Loucy (cell line): Measurements from ENCODE around the gene SHISAL1.

Experiments used
- H2AFZ ChIP-seq: fragments of 200-600 bp; sonication (generic); 2 replicates; pipeline ENCODE4 v1.6.0; 2016; ENCODE audit warnings: antibody characterized with exemption, mild to moderate bottlenecking, low read length, moderate library complexity
- H3F3A ChIP-seq: fragments of 200-600 bp; 2 replicates; pipeline ENCODE4 v1.6.0; 2016; ENCODE audit warnings: antibody characterized with exemption, low read depth, mild to moderate bottlenecking
- H3K27me3 ChIP-seq: fragments of 200-600 bp; sonication (generic); 2 replicates; pipeline ENCODE4 v1.6.1; 2014; ENCODE audit warnings: low read length, mild to moderate bottlenecking; ENCODE audit not compliant: insufficient read depth, poor library complexity, severe bottlenecking
- H3K36me3 ChIP-seq: fragments of 200-600 bp; sonication (generic); 2 replicates; pipeline ENCODE4 v1.6.1; 2016; ENCODE audit warnings: low read length; ENCODE audit not compliant: insufficient read depth
- H3K4me1 ChIP-seq: fragments of 200-600 bp; sonication (generic); 2 replicates; pipeline ENCODE4 v1.5.1; 2014; ENCODE audit warnings: low read length, mild to moderate bottlenecking; ENCODE audit not compliant: insufficient read depth, poor library complexity, severe bottlenecking
- H3K4me2 ChIP-seq: fragments of 200-600 bp; sonication (generic); 2 replicates; pipeline ENCODE4 v1.6.0; 2014; ENCODE audit warnings: antibody characterized with exemption, low read length, low read depth, mild to moderate bottlenecking; ENCODE audit not compliant: poor library complexity, severe bottlenecking
- H3K4me3 ChIP-seq: fragments of 200-600 bp; sonication (generic); 2 replicates; pipeline ENCODE4 v1.5.1; 2014; ENCODE audit warnings: low read length, mild to moderate bottlenecking, mixed read lengths; ENCODE audit not compliant: poor library complexity, severe bottlenecking
- H3K79me2 ChIP-seq: fragments of 200-600 bp; sonication (generic); 2 replicates; pipeline ENCODE4 v1.6.1; 2014; ENCODE audit warnings: low read length; ENCODE audit not compliant: insufficient read depth
- H3K9ac ChIP-seq: fragments of 200-600 bp; sonication (generic); 2 replicates; pipeline ENCODE4 v1.6.0; 2014; ENCODE audit warnings: mild to moderate bottlenecking, low read depth, low read length, moderate library complexity; ENCODE audit not compliant: poor library complexity, severe bottlenecking
- H3K9me2 ChIP-seq: fragments of 200-600 bp; sonication (generic); replicated peaks from 2 replicates; pipeline ENCODE4 v1.6.1; 2016; ENCODE audit warnings: low read depth, low read length, mixed read lengths
- H3K9me3 ChIP-seq: fragments of 200-600 bp; sonication (generic); 2 replicates; pipeline ENCODE4 v1.6.1; 2014; ENCODE audit warnings: mild to moderate bottlenecking, antibody characterized with exemption, low read length, low read depth; ENCODE audit not compliant: insufficient read depth
- H4K20me1 ChIP-seq: fragments of 200-600 bp; sonication (generic); 2 replicates; pipeline ENCODE4 v1.6.0; 2014; ENCODE audit warnings: antibody characterized with exemption, low read length, mild to moderate bottlenecking; ENCODE audit not compliant: insufficient read depth, poor library complexity, severe bottlenecking
- EZH2phosphoT487 ChIP-seq: fragments of 200-600 bp; IDR thresholded peaks from 2 replicates; pipeline ENCODE4 v1.6.1; 2018; ENCODE audit warnings: antibody characterized with exemption, mild to moderate bottlenecking, moderate library complexity, borderline replicate concordance
- TF ChIP-seq, protein P1 (sequence below): fragments of 200-600 bp; sonication (generic); conservative IDR thresholded peaks from 2 replicates; pipeline ENCODE4 v1.5.1; 2014; ENCODE audit warnings: mild to moderate bottlenecking, antibody characterized with exemption, low read length

SHISAL1 gene

DNA sequence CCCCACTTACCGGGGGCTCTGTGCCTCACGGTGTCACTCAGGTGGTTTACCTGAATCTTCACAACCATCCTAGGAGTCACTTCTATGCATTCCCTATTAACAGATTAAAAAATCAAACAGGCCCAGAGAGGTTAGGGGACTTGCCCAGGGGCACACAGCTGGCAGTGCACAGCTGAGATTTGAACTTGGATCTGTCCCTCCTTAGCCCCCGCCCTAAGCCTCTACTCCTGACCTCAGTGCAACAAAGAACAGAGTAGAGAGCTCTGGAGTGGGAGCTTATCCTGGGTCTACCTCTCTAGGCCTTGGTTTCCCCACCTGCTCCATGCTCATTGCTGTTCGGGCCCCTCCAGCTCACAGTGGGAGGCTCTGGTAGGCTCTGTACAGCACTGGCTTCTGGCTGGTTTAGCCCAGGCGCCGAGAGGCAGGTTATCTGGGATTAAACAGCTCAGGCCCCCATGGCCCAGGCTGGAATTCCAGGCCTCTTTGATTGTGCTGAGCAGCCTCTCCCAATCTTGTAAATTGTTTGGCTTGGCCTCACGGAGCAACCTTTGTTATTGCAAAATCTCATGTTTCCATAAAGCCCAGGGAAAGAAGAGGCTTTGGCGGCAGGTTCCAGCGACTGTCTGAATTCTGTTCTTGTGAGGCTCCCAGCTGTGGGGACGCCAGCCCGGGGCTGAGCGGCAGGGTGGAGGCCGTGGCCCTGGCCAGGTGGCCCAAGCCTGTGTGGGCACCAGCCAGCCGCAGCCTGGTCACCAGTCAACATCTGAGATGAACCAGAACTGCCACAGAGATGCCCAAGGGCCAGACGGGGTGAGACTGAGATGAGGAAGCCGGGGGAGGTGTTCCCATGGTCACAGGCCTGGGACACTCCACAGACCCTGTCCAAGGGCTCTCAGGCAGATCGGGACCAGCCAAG is 28.9 kb upstream of the SHISAL1 start:
- Histone ChIP-seq H3K4me3 (no peak overlapping the region), H3K9ac (no peak overlapping the region), H2AFZ (no peak overlapping the region), H3K79me2 (no peaks in the 10 kb centered on the region), H3K36me3 (no peaks in the 10 kb centered on the region), H3K9me2 (no peaks in the 10 kb centered on the region), H3K27me3 (no peaks in the 10 kb centered on the region), H3F3A (no peaks in the 10 kb centered on the region), H4K20me1 (no peaks in the 10 kb centered on the region), H3K4me2 (no peak overlapping the region), H3K9me3 (no peaks in the 10 kb centered on the region), H3K4me1 (no peaks in the 10 kb centered on the region)
- TF ChIP-seq, protein P1, sequence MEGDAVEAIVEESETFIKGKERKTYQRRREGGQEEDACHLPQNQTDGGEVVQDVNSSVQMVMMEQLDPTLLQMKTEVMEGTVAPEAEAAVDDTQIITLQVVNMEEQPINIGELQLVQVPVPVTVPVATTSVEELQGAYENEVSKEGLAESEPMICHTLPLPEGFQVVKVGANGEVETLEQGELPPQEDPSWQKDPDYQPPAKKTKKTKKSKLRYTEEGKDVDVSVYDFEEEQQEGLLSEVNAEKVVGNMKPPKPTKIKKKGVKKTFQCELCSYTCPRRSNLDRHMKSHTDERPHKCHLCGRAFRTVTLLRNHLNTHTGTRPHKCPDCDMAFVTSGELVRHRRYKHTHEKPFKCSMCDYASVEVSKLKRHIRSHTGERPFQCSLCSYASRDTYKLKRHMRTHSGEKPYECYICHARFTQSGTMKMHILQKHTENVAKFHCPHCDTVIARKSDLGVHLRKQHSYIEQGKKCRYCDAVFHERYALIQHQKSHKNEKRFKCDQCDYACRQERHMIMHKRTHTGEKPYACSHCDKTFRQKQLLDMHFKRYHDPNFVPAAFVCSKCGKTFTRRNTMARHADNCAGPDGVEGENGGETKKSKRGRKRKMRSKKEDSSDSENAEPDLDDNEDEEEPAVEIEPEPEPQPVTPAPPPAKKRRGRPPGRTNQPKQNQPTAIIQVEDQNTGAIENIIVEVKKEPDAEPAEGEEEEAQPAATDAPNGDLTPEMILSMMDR: no peak
- TF ChIP-seq EZH2phosphoT487: no peak

GRCh38 chr22:44340271-44341239 is 27.8 kb upstream of the SHISAL1 start:
- Histone ChIP-seq H3K9me3 (no peaks in the 10 kb centered on the region), H3K9me2 (no peaks in the 10 kb centered on the region), H3K4me3 (no peak overlapping the region), H3K27me3 (no peaks in the 10 kb centered on the region), H2AFZ (no peak overlapping the region), H3K9ac (no peak overlapping the region), H3F3A (no peaks in the 10 kb centered on the region), H3K4me2 (no peak overlapping the region), H3K36me3 (no peaks in the 10 kb centered on the region), H3K79me2 (no peaks in the 10 kb centered on the region), H4K20me1 (no peaks in the 10 kb centered on the region), H3K4me1 (no peaks in the 10 kb centered on the region)
- TF ChIP-seq, protein P1: no peak
- TF ChIP-seq EZH2phosphoT487: no peak

DNA sequence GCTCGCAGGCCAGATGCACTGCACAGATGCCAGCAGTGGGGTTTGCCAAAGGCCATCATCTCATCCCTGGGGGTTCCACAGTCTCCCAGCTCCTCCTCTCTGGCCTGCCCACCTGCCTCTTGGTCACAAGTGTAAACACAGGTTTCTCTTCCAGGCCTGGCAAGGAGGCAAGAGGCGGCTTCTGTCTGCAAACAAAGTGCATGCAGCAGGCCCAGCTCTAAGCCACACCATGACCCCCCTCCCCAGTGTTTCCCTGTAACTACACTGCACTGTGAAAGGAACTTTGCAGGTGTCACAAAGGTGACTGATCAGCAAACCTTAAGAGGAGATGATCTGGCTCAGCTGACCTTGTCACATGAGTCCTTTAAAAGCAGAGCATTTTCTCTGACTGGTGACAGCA is 26.2 kb upstream of the SHISAL1 start:
- no peak overlapping the region for H3K4me2 ChIP-seq
- no peaks in the 10 kb centered on the region for H3F3A ChIP-seq
- no peak overlapping the region for H3K9ac ChIP-seq

More for the DNA sequence above, 26.2 kb upstream of the SHISAL1 start:
- Histone ChIP-seq H3K79me2 (no peaks in the 10 kb centered on the region), H3K4me1 (no peaks in the 10 kb centered on the region), H3K9me3 (no peaks in the 10 kb centered on the region), H3K9me2 (no peaks in the 10 kb centered on the region), H3K36me3 (no peaks in the 10 kb centered on the region), H3K27me3 (no peaks in the 10 kb centered on the region), H3K4me3 (no peak overlapping the region), H4K20me1 (no peaks in the 10 kb centered on the region), H2AFZ (no peak overlapping the region)
- TF ChIP-seq EZH2phosphoT487: no peak
- TF ChIP-seq, protein P1: no peak
